Sigmoid colon (tissue), 3 donors: Measurements from ENCODE around the gene RGS14.

Source experiments
- CTCF ChIP-seq, 4 experiments: fragments of 450-650 bp in 3 of 4; fragments of 200-600 bp in 1 of 4; IDR thresholded peaks; one replicate each; pipeline ENCODE4 v1.5.1; 2016 to 2019; ENCODE audit warnings: antibody characterized with exemption in 4 of 4, mild to moderate bottlenecking in 3 of 4, moderate library complexity in 2 of 4
- POLR2A ChIP-seq, 2 donors: fragments of 450-650 bp; IDR thresholded peaks; one replicate each; pipeline ENCODE4 v1.6.1; 2016; ENCODE audit warnings: antibody characterized with exemption in 2 of 2, mild to moderate bottlenecking in 2 of 2, moderate library complexity in 2 of 2

GRCh38 chr5:177330991-177331842 lies 26.5 kb upstream of the RGS14 start:
- TF ChIP-seq POLR2A (IDR thresholded peaks at IDR 0.05) (no peak), CTCF (IDR thresholded peaks at IDR 0.05) (no peak)
